ENCODE measurements around the gene PLA2G4E. TPM values are rescaled to one million over a fixed set of nuclear protein-coding genes. Genes with fewer than 3 reads are reported as not detected.

Gene PLA2G4E
- total and polyA plus RNA-seq, 2 of the 13 experiments (the other 11 are each of a cell fraction or from before 2014, with no cell fraction given): not detected

DNA sequence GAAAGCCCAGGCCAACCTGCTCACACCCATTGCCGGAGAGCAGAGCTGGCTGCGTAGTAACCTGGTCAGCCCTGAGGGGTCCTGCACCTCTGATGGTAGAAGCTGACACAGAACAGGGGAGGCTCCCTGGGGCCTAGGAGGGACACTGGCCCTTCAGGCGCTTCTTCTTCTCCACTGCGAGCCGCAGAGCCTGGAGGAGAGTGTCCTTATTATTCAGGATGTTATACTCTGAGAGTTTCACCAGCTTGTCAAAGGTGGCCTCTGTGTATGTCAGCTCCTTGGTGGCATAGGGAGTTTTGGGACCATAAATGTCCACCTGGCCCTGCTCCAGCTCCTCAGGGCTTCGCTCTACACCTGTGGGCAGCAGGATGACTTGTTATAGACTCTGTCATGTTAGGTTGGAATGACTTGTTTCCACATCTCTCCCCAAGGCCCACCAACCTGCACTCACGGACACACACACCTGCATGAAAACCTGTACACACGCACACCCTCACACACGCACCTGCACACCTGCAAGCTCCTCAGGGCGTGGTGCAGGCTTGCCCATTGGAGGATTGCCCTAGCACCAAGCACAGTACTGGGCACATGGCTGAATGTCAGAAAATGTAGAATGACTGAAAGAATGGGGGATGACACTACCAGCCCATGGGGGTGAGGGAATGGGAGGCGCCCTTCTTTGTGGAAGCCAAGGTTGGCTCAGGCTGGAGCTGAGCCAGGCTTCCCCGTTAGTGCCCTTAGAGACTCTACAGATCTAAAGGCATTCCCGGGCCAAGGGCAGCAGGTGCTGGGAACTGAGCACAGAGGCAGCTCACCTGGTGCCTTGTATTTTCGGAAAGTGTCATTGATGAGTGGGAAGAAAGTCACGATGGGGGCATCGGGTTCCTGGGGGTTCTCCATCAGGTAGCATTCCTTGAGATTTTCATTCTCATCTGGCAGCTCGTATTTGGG lies 36.9 kb downstream of the PLA2G4E start (continued):
- TF ChIP-seq NCOR1 (IDR thresholded peaks at IDR 0.05; ENCODE audit: borderline replicate concordance, low read length): no peak
- no peak for TF ChIP-seq EEA1 (CRISPR knock-in tag; IDR thresholded peaks at IDR 0.05; ENCODE audit: borderline replicate concordance)

GRCh38 chr15:41983221-41983620 lies 37.6 kb downstream of the PLA2G4E start:
- ChIA-PET POLR2A (no interaction called here), CTCF (ENCODE audit: low intra/inter-chr PET ratio, low total read pairs) (no interaction called here)
- in situ Hi-C loops (cut with HindIII; ENCODE audit: extremely low pct_ligation_motif_present, low pct_unique_long_range_greater_than_20kb): no loop called here
- Histone ChIP-seq H3K4me1 (ENCODE audit: insufficient read depth, low read length) (no peaks in the 10 kb centered on the region), H3K27ac (ENCODE audit: extremely low read length, insufficient read depth, low read length) (no peak overlapping the region), H3K4me2 (ENCODE audit: low read depth, low read length) (no peak overlapping the region), H3K4me3 (replicated peaks in 1 of 3; ENCODE audit: insufficient read depth in 1 of 3, low read depth in 2 of 3, low read length in 3 of 3) (no peak overlapping the region), H3K9me3 (ENCODE audit: low read length) (no peaks in the 10 kb centered on the region), H3K27me3 (ENCODE audit: control insufficient read depth in 1 of 2, insufficient read depth in 2 of 2, low read length in 2 of 2) (peaks cover 0 to 46% of the 10 kb centered on the region in 2 experiments), H4K20me1 (ENCODE audit: insufficient read depth, low read length) (no peaks in the 10 kb centered on the region), H3K79me2 (ENCODE audit: insufficient read depth, low read length) (no peaks in the 10 kb centered on the region), H3K36me3 (replicated peaks in 1 of 2; ENCODE audit: control insufficient read depth in 1 of 2, insufficient read depth in 2 of 2, low read length in 2 of 2) (no peaks in the 10 kb centered on the region), H2AFZ (ENCODE audit: low read length) (no peak overlapping the region), H3K9ac (ENCODE audit: insufficient read depth, low read depth, low read length) (no peak overlapping the region)
- 35% methylated on average over 7 of the region's 7 CpGs for WGBS (ENCODE audit: low lambda C conversion rate)
- DNase-seq (ENCODE audit: low spot score) (no peak), ATAC-seq (peak; percentile 51), FAIRE-seq (no peak)
- TF ChIP-seq HNRNPLL (IDR thresholded peaks at IDR 0.05; ENCODE audit: low read depth, low read length, poor library complexity, severe bottlenecking) (no peak), ZNF530 (CRISPR knock-in tag; IDR thresholded peaks at IDR 0.05; ENCODE audit: low read depth) (no peak), TOE1 (CRISPR knock-in tag; IDR thresholded peaks at IDR 0.05) (no peak), ELK4 (CRISPR knock-in tag; IDR thresholded peaks at IDR 0.05; ENCODE audit: borderline replicate concordance) (no peak)
- no TSS peak for BruUV-seq (replicated peaks)
- intact Hi-C loops (cut with micrococcal nuclease; ENCODE audit: unreplicated experiment): no loop called here

Measured in HepG2 (cell line).